ENCODE measurements around the gene C19orf81.

Gene C19orf81

GRCh38 chr19:50658441-50659317 lies 9.4 kb downstream of the C19orf81 start:
- peak; percentile 18 to 70 (median 40) for DNase-seq (ENCODE audit: low read depth in 2 of 3, low spot score in 2 of 3)

- DNase-seq (ENCODE audit: low read depth in 2 of 3, low spot score in 2 of 3), result no peak
Measured at GRCh38 chr19:50659318-50660087, 10.3 kb downstream of the C19orf81 start.

- no peak for DNase-seq (ENCODE audit: low read depth in 2 of 3, low spot score in 2 of 3)
Measured at GRCh38 chr19:50660088-50660366, 10.8 kb downstream of the C19orf81 start.

- no peak for DNase-seq (ENCODE audit: low read depth in 2 of 3, low spot score in 2 of 3)
Measured at GRCh38 chr19:50661023-50661422, 11.8 kb downstream of the C19orf81 start.

GRCh38 chr19:50661766-50662650 lies 12.8 kb downstream of the C19orf81 start:
- DNase-seq (ENCODE audit: low read depth in 2 of 3, low spot score in 2 of 3), result no peak

GRCh38 chr19:50662651-50663481 lies 13.6 kb downstream of the C19orf81 start:
- DNase-seq (ENCODE audit: low read depth in 2 of 3, low spot score in 2 of 3), result no peak

GRCh38 chr19:50663482-50663790 lies 14.2 kb downstream of the C19orf81 start:
- DNase-seq (ENCODE audit: low read depth in 2 of 3, low spot score in 2 of 3), result no peak

- no peak for DNase-seq (ENCODE audit: low read depth in 2 of 3, low spot score in 2 of 3)
Measured at GRCh38 chr19:50664204-50664603, 15.0 kb downstream of the C19orf81 start.

GRCh38 chr19:50666346-50667176 lies 17.3 kb downstream of the C19orf81 start:
- no peak for DNase-seq (ENCODE audit: low read depth in 2 of 3, low spot score in 2 of 3)

GRCh38 chr19:50667177-50667758 lies 18.0 kb downstream of the C19orf81 start:
- DNase-seq (ENCODE audit: low read depth in 2 of 3, low spot score in 2 of 3), result no peak

- no peak for DNase-seq (ENCODE audit: low read depth in 2 of 3, low spot score in 2 of 3)
Measured at GRCh38 chr19:50667759-50668231, 18.6 kb downstream of the C19orf81 start.

GRCh38 chr19:50668416-50668815 lies 19.2 kb downstream of the C19orf81 start:
- DNase-seq (ENCODE audit: low read depth in 2 of 3, low spot score in 2 of 3), result no peak

- no peak for DNase-seq (ENCODE audit: low read depth in 2 of 3, low spot score in 2 of 3)
Measured at GRCh38 chr19:50668879-50669278, 19.6 kb downstream of the C19orf81 start.

GRCh38 chr19:50669302-50670101 lies 20.3 kb downstream of the C19orf81 start:
- DNase-seq (ENCODE audit: low read depth in 2 of 3, low spot score in 2 of 3), result peak in 2 of 3 experiments; percentile 30 to 42

GRCh38 chr19:50670102-50670380 lies 20.8 kb downstream of the C19orf81 start:
- no peak for DNase-seq (ENCODE audit: low read depth in 2 of 3, low spot score in 2 of 3)

- no peak for DNase-seq (ENCODE audit: low read depth in 2 of 3, low spot score in 2 of 3)
Measured at GRCh38 chr19:50673118-50673517, 23.9 kb downstream of the C19orf81 start.

- no peak for DNase-seq (ENCODE audit: low read depth in 2 of 3, low spot score in 2 of 3)
Measured at GRCh38 chr19:50676625-50677197, 27.5 kb downstream of the C19orf81 start.

GRCh38 chr19:50677636-50678035 lies 28.4 kb downstream of the C19orf81 start:
- no peak for DNase-seq (ENCODE audit: low read depth in 2 of 3, low spot score in 2 of 3)

Measured in activated CD8-positive, alpha-beta memory T cell treated with anti-CD3 and anti-CD28 coated beads for 48 hours (primary cell).